H1 (cell line): ENCODE data around the gene STAG1. TPM values are rescaled to one million over a fixed set of nuclear protein-coding genes. Genes with fewer than 3 reads are reported as not detected.

Experiments used
- CTCF ChIA-PET: fragments of 300-600 bp; sonication (Branson Sonifier 250); formaldehyde crosslinking; loops from one replicate; lab custom pipeline; 2021; ENCODE audit not compliant: partially characterized antibody; lab: Charles Lee
- POLR2A ChIA-PET: fragments of 300-600 bp; sonication (Branson Sonifier 250); formaldehyde crosslinking; loops from one replicate; lab custom pipeline; 2021; ENCODE audit warnings: inconsistent platforms; ENCODE audit not compliant: partially characterized antibody; lab: Charles Lee
- DNase-seq, 2 experiments: peaks; one replicate each; pipeline versions ENCODE4 v3.0.0 to v3.0.0-alpha.2; 2010 to 2022; ENCODE audit warnings: low spot score in 2 of 2, low read depth in 1 of 2, mixed read lengths in 1 of 2
- FAIRE-seq: peaks from 2 replicates; lab custom pipeline; 2011; peaks lifted over from hg19 to GRCh38; lab: Jason Lieb, UNC
- H2AFZ ChIP-seq: 2 replicates; pipeline ENCODE4 v1.8.1; 2012; ENCODE audit warnings: low read length, inconsistent platforms
- H2AK5ac ChIP-seq: 2 replicates; pipeline ENCODE4 v1.6.1; 2013; ENCODE audit warnings: low read depth, low read length
- H2BK120ac ChIP-seq: replicated peaks from 2 replicates; pipeline ENCODE3; 2013; ENCODE audit warnings: low read depth, low read length, inconsistent platforms
- H2BK12ac ChIP-seq: 2 replicates; pipeline ENCODE4 v1.6.1; 2013; ENCODE audit warnings: low read depth, low read length
- H2BK15ac ChIP-seq: 2 replicates; pipeline ENCODE4 v1.6.1; 2013; ENCODE audit warnings: low read length
- H2BK20ac ChIP-seq: 2 replicates; pipeline ENCODE4 v1.6.1; 2013; ENCODE audit warnings: low read length
- H2BK5ac ChIP-seq: 2 replicates; pipeline ENCODE4 v1.6.1; 2013; ENCODE audit warnings: low read depth, low read length
- H3K14ac ChIP-seq: 2 replicates; pipeline ENCODE4 v1.6.1; 2013; ENCODE audit warnings: inconsistent platforms; ENCODE audit not compliant: insufficient read length
- H3K18ac ChIP-seq: 2 replicates; pipeline ENCODE4 v1.6.1; 2013; ENCODE audit warnings: low read length; ENCODE audit errors: extremely low read depth
- H3K23ac ChIP-seq: 2 replicates; pipeline ENCODE4 v1.6.1; 2013; ENCODE audit warnings: inconsistent platforms; ENCODE audit not compliant: insufficient read length
- H3K23me2 ChIP-seq: 2 replicates; pipeline ENCODE4 v1.6.1; 2013; ENCODE audit warnings: low read depth, low read length
- H3K27ac ChIP-seq: 2 replicates; pipeline ENCODE4 v1.6.1; 2011; ENCODE audit warnings: low read depth, low read length, inconsistent platforms
- H3K27me3 ChIP-seq, 4 experiments: replicated peaks in 1 of 4; 1 replicate in 1 of 4; 2 replicates in 3 of 4; pipeline versions ENCODE4 v1.6.1 to v1.8.1; 2011 to 2013; ENCODE audit warnings: low read length in 3 of 4, mild to moderate bottlenecking in 3 of 4, inconsistent platforms in 2 of 4, mixed read lengths in 2 of 4, moderate library complexity in 1 of 4; ENCODE audit not compliant: control insufficient read depth in 3 of 4, insufficient read depth in 3 of 4; ENCODE audit errors: extremely low read depth in 1 of 4
- H3K36me3 ChIP-seq, 4 experiments: 2 replicates each; pipeline versions ENCODE4 v1.6.1 to v1.8.1; 2011 to 2013; ENCODE audit warnings: mild to moderate bottlenecking in 4 of 4, low read length in 3 of 4, moderate library complexity in 2 of 4, control low read depth in 1 of 4, inconsistent platforms in 1 of 4; ENCODE audit not compliant: insufficient read depth in 4 of 4, control insufficient read depth in 2 of 4
- H3K4ac ChIP-seq: replicated peaks from 2 replicates; pipeline ENCODE3; 2013; ENCODE audit warnings: low read length, low read depth, mixed read lengths, inconsistent platforms; ENCODE audit not compliant: insufficient read length
- H3K4me1 ChIP-seq, 4 experiments: replicated peaks in 1 of 4; 1 replicate in 1 of 4; 2 replicates in 3 of 4; pipeline versions ENCODE4 v1.6.1 to v1.8.1; 2011 to 2013; ENCODE audit warnings: low read length in 3 of 4, inconsistent platforms in 2 of 4, mixed read lengths in 1 of 4; ENCODE audit not compliant: insufficient read depth in 4 of 4, control insufficient read depth in 3 of 4
- H3K4me2 ChIP-seq, 2 experiments: 2 replicates each; pipeline versions ENCODE4 v1.6.1 to v1.8.1; 2011 to 2013; ENCODE audit warnings: low read depth in 2 of 2, low read length in 2 of 2, control low read depth in 1 of 2, inconsistent platforms in 1 of 2, mild to moderate bottlenecking in 1 of 2; ENCODE audit not compliant: insufficient read depth in 1 of 2
- H3K4me3 ChIP-seq, 4 experiments: fragments of 200-600, 300-600 bp in 1 of 4; sonication (generic), shearing (Covaris generic), sonication (Bioruptor Twin) in 1 of 4; 2 replicates each; pipeline versions ENCODE4 v1.5.1 to v1.8.1; 2011 to 2016; ENCODE audit warnings: low read length in 4 of 4, low read depth in 3 of 4, control low read depth in 2 of 4, inconsistent platforms in 2 of 4, mild to moderate bottlenecking in 2 of 4, mixed read lengths in 1 of 4, moderate library complexity in 1 of 4; ENCODE audit not compliant: insufficient read depth in 2 of 4; ENCODE audit errors: extremely low read depth in 1 of 4
- H3K56ac ChIP-seq: replicated peaks from 2 replicates; pipeline ENCODE3; 2013; ENCODE audit warnings: low read depth, mild to moderate bottlenecking, mixed read lengths, low read length, inconsistent platforms; ENCODE audit not compliant: insufficient read length
- H3K79me1 ChIP-seq: 2 replicates; pipeline ENCODE4 v1.6.1; 2013; ENCODE audit warnings: low read depth, low read length, control low read depth
- H3K79me2 ChIP-seq, 2 experiments: 2 replicates each; pipeline versions ENCODE4 v1.6.1 to v1.8.1; 2012 to 2013; ENCODE audit warnings: low read length in 2 of 2, mild to moderate bottlenecking in 2 of 2, inconsistent platforms in 1 of 2; ENCODE audit not compliant: insufficient read depth in 2 of 2, control insufficient read depth in 1 of 2
- H3K9ac ChIP-seq, 4 experiments: replicated peaks in 1 of 4; 1 replicate in 1 of 4; 2 replicates in 3 of 4; pipeline versions ENCODE4 v1.6.1 to v1.8.1; 2011 to 2013; ENCODE audit warnings: low read depth in 3 of 4, low read length in 3 of 4, control low read depth in 2 of 4, mild to moderate bottlenecking in 2 of 4, moderate library complexity in 2 of 4, inconsistent platforms in 1 of 4; ENCODE audit errors: extremely low read depth in 1 of 4
- H3K9me3 ChIP-seq, 2 experiments: 2 replicates each; pipeline versions ENCODE4 v1.6.1 to v1.8.1; 2012 to 2013; ENCODE audit warnings: mild to moderate bottlenecking in 2 of 2, moderate library complexity in 2 of 2, control low read depth in 1 of 2, inconsistent platforms in 1 of 2, low read depth in 1 of 2, low read length in 1 of 2, mixed read lengths in 1 of 2; ENCODE audit not compliant: insufficient read depth in 2 of 2
- H4K20me1 ChIP-seq, 2 experiments: replicated peaks in 1 of 2; 2 replicates each; pipeline versions ENCODE3 to v1.8.1; 2011 to 2013; ENCODE audit warnings: inconsistent platforms in 2 of 2, low read length in 2 of 2, mild to moderate bottlenecking in 1 of 2; ENCODE audit not compliant: insufficient read depth in 2 of 2, control insufficient read depth in 1 of 2
- H4K5ac ChIP-seq: 2 replicates; pipeline ENCODE4 v1.6.1; 2013; ENCODE audit warnings: low read length, low read depth, mixed read lengths, inconsistent platforms; ENCODE audit not compliant: insufficient read length
- H4K8ac ChIP-seq: 2 replicates; pipeline ENCODE4 v1.8.0; 2013; ENCODE audit warnings: mild to moderate bottlenecking, moderate library complexity, low read length, inconsistent platforms; ENCODE audit not compliant: insufficient read depth; ENCODE audit errors: extremely low read depth
- H4K91ac ChIP-seq: replicated peaks from 2 replicates; pipeline ENCODE3; 2013; ENCODE audit warnings: low read length, mixed read lengths, inconsistent platforms; ENCODE audit not compliant: insufficient read length
- CHD2 ChIP-seq: IDR thresholded peaks from 2 replicates; pipeline ENCODE4 v1.6.1; 2012; ENCODE audit warnings: low read length, improper control_type of control experiment
- JUND ChIP-seq: IDR thresholded peaks from 2 replicates; pipeline ENCODE4 v1.6.1; 2011; ENCODE audit warnings: mild to moderate bottlenecking, improper control_type of control experiment, low read length
- KDM5A ChIP-seq: fragments of 200-600 bp; IDR thresholded peaks from 2 replicates; pipeline ENCODE4 v1.7.1; 2012; ENCODE audit warnings: mild to moderate bottlenecking, low read length, inconsistent platforms, mixed read lengths
- MAFK ChIP-seq: IDR thresholded peaks from 2 replicates; pipeline ENCODE4 v1.6.1; 2012; ENCODE audit warnings: low read depth, mild to moderate bottlenecking, improper control_type of control experiment, low read length
- NRF1 ChIP-seq: IDR thresholded peaks from 2 replicates; pipeline ENCODE4 v1.6.1; 2011; ENCODE audit warnings: mild to moderate bottlenecking, low read depth, low read length, improper control_type of control experiment
- RBBP5 ChIP-seq: IDR thresholded peaks from 2 replicates; pipeline ENCODE4 v1.7.1; 2012; ENCODE audit warnings: low read depth, mild to moderate bottlenecking, inconsistent platforms, low read length, moderate library complexity, borderline replicate concordance
- SIN3A ChIP-seq, 2 experiments: IDR thresholded peaks in 1 of 2; conservative IDR thresholded peaks in 1 of 2; 2 replicates each; pipeline ENCODE4 v1.6.1; 2011 to 2012; ENCODE audit warnings: low read length in 2 of 2, improper control_type of control experiment in 1 of 2, low read depth in 1 of 2, mild to moderate bottlenecking in 1 of 2
- SUZ12 ChIP-seq: fragments of 200-600 bp; sonication (generic); IDR thresholded peaks from 2 replicates; pipeline ENCODE4 v1.6.1; 2012; ENCODE audit warnings: mild to moderate bottlenecking, inconsistent platforms, low read length, moderate library complexity, mixed read lengths
- TAF1 ChIP-seq: IDR thresholded peaks from 2 replicates; pipeline ENCODE4 v1.6.1; 2011; ENCODE audit warnings: mild to moderate bottlenecking, low read depth, low read length
- WGBS, 2 experiments: shearing (Covaris generic) in 1 of 2; methylation state at CpG; one replicate each; pipeline versions ENCODE4 v1.1.6 to v1.1.7; 2013 to 2015; ENCODE audit warnings: low lambda C conversion rate in 2 of 2, mixed read lengths in 2 of 2, inconsistent platforms in 1 of 2, low coverage in 1 of 2, missing lambda C conversion rate in 1 of 2; ENCODE audit not compliant: insufficient replicate concordance in 2 of 2, insufficient coverage in 1 of 2, insufficient read length in 1 of 2; ENCODE audit errors: extremely low coverage in 1 of 2, missing lambda C conversion rate in 1 of 2; 5-methylcytosine and 5-hydroxymethylcytosine counted together
- polyA plus RNA-seq, 7 experiments: library from polyadenylated mRNA; depleted of rRNA in 3 of 7; stranded (reverse) in 5 of 7; unstranded in 2 of 7; fragments of >200 nt in 5 of 7; fragments of 200-250 nt in 2 of 7; gene quantifications; 1 replicate in 5 of 7; 2 replicates in 1 of 7; 4 replicates in 1 of 7; pipeline versions ENCODE4 v1.2.1 to v1.2.3, GENCODE V29; 2011 to 2013; ENCODE audit warnings: missing spikeins in 2 of 7, mixed read lengths in 2 of 7
- total RNA-seq: library from RNA; stranded (reverse); fragmentation: NEBNext Ultra II Directional; extraction: Animal tissue kit (Norgen Biotek cat#: 25700); gene quantifications from 2 replicates; pipeline ENCODE4 v1.2.1, GENCODE V29; 2021

The STAG1 gene
- total and polyA plus RNA-seq, 2 of the 8 experiments (the other 6 are each of a cell fraction or from before 2014, with no cell fraction given), result 4.6 to 23.4 TPM

GRCh38 chr3:136740351-136740958, 11.7 kb downstream of the STAG1 start:
- Histone ChIP-seq H2BK20ac (no peak overlapping the region), H2AFZ (no peak overlapping the region), H4K91ac (no peak overlapping the region), H2BK120ac (no peak overlapping the region), H3K23me2 (no peaks in the 10 kb centered on the region), H3K27ac (no peak overlapping the region), H3K9ac (no peak overlapping the region), H2BK15ac (no peak overlapping the region), H3K9me3 (no peaks in the 10 kb centered on the region), H2BK12ac (no peak overlapping the region), H3K14ac (no peak overlapping the region), H2AK5ac (no peak overlapping the region), H3K23ac (no peak overlapping the region), H3K79me2 (peaks cover 10 to 93% of the 10 kb centered on the region in 2 experiments; a peak in 3 of 4 replicates), H3K27me3 (no peaks in the 10 kb centered on the region), H4K5ac (no peak overlapping the region), H4K20me1 (peaks cover 0 to 3% of the 10 kb centered on the region in 2 experiments), H3K4me2 (no peak overlapping the region), H3K18ac (no peak overlapping the region), H3K4me3 (no peak overlapping the region), H4K8ac (no peak overlapping the region), H3K79me1 (peaks cover 5% of the 10 kb centered on the region; the same call in 1 of the 2 replicates), H3K56ac (no peak overlapping the region), H2BK5ac (no peak overlapping the region), H3K4ac (no peak overlapping the region), H3K36me3 (no peaks in the 10 kb centered on the region), H3K4me1 (0 out of 7 replicates have a peak, but pooled peaks cover 0 to 2% (median 0%) of the 10 kb centered on the region in 4 experiments)
- no peak for TF ChIP-seq MAFK
- no peak for TF ChIP-seq SIN3A (conservative IDR thresholded peaks at IDR 0.05 in 1 of 2, IDR thresholded peaks at IDR 0.05 in 1 of 2; ENCODE audit: low read depth in 1 of 2, low read length in 2 of 2)
- no peak for TF ChIP-seq JUND
- TF ChIP-seq SUZ12, result no peak
- no peak for TF ChIP-seq KDM5A
- no peak for TF ChIP-seq CHD2
- no peak for TF ChIP-seq TAF1
- TF ChIP-seq RBBP5, result no peak
- TF ChIP-seq NRF1, result no peak
- ChIA-PET POLR2A (interaction anchor here (3.4 kb wide), 1 partner anchor 12 kb away, joined by 19 read pairs; the partner anchor contains the start of gene STAG1), CTCF (interaction anchor here (0.8 to 2.4 kb wide), 3 partner anchors 10 to 169 kb away, joined by 3 to 8 read pairs (median 3); partner anchors contain the start of gene STAG1)
- no peak for FAIRE-seq
- WGBS, 2 experiments, result 92% methylated on average over 7 of the region's 7 CpGs; no CpG with 5 or more reads in 1 of the 2 experiments
- no peak for DNase-seq
